HG02840 (cell line): ENCODE results near the gene ZDHHC14.
"Not testable (repeated sequence)": the region's sequence is repeated elsewhere in the genome, so short reads cannot be mapped to it uniquely, and the experiment has no call there.

Source experiments
- ATAC-seq: cut with Tn5 transposase; IDR thresholded peaks from one replicate; pipeline ENCODE4 v1.9.1; 2021; ENCODE audit warnings: mild to moderate bottlenecking, moderate library complexity, moderate number of reproducible peaks; ENCODE audit not compliant: unreplicated experiment, low FRiP score

Gene ZDHHC14

DNA sequence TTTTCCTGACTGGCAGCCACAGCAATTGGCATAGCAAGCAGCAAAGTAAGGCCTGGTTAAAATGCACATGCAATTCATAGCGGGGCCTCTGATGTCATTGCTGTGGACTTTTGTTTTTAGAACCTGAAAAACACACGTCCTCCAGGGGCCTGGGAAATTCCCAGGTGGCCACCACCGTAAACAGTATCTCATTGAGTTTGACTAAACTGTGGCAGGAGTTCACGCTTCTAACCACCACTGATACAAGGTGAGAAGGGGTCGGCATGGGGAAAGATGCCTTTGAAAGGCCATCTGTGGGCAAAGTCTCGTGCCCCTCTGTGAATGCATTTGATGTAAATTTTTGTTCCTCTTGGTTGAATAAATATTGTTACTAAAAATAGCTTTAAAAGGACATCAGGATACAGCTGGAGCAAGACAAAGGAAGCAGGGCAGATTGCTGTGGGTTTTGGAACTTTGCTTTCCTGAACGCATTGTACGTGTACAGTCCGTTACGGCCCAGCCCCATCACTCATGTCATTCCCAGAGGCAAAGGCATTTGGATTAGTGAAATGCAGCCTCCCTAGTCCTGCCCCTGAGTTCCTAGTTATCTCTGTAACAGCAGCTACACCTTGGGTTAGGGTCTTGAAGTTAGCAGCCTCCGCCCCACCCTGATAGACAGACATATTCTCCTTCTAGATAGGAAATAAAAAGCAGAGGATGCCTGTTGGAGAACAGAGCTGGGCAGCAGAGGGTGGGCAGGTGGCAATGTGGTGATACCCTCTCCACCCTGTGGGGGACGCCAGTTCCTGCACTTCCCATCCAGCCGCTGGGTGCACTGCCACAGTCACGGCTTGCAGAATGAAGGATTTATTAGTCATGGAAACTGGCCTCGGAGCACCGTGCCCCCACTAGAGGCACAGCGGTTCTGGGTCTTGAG lies 80.3 kb downstream of the ZDHHC14 start:
- peak; percentile 63 for ATAC-seq

DNA sequence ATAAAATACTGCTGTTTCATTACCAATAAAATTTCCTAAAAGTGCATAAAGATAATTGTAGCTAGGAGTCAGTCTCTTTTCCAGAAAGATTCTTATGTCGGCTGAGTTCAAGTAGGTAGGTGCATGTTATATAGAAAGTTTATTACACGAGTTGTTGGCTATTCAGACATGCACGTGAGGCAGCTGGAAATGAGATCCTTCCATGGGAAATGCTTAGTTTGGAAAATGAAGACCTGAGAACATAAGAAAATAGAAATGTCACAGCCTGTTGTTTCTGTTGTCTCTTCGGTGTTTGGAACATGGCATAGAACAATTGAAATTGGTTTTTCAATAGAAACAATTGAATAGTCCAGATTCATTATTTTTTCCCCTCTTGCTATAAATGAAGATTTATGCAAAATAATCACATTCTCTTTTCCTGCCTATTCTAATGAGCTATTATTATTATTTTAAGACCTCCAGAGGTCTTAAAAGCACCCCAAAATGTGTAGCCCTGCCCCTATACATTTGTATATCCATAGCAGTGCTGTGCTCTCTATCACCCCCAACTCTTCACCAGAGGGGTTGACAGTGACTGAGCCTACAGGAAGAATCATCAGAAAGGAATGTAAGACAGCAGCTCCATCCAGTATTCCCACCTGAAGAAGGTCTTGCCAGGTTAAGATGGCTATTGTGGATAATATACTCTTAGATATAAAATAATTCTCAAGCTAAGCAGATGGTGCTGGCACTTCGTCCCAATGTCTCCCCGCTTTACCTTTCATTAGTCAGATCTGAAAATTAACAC lies 82.2 kb downstream of the ZDHHC14 start:
- no peak for ATAC-seq

DNA sequence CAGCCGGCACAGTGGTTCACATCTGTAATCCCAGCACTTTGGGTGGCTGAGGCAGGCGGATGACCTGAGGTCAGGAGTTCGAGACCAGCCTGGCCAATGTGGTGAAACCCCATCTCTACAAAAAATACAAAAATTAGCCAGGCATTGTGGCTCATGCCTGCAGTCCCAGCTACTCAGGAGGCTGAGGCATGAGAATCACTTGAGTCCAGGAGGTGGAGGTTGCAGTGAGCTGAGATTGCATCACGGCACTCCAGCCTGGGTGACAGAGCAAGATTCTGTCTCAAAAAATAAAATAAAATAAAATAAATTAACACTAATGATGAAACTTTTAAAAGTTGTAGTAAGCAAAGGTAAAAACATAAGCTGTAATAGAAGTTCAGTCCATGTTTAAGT lies 82.7 kb downstream of the ZDHHC14 start:
- not testable (repeated sequence) for ATAC-seq

DNA sequence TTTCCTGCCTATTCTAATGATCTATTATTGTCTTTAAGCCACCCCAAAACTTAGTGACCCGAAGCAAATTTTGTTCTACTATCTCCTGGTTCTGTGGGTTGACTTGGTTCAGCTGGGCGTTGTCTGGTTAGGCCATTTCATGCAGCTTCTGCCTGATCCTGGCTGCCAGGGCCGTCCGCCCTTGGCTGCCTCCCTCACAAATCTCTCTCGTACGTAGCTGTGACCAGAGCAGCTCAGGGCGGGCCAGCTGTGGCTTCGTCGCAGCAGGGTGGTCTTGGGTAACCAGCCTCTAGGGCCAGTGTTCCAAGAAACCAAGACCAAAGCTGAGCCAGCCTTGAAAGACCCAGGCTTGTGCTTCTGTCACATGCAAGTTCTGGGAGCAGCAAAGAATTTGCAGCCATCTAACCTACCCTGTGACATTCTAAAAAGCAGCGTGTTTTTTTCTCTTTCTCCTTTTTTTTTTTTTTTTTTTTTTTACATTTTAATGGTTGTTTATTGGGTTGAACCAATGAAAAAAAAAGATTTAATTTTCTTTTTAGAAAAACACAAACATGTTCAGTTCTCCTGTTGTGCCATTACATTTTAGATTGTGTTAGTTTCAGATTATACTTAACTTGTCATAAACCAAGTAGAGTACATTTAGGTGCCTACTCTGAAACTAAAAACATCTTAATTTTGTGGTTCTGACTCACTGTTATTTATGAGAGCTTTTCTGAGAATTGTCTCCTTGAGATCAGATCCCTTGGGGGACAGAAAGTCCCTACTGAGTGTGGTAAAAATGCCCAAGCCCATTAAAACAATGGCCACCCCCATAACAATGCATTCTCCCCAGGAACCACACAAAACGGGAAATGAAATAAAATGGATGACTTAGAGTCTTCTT lies 83.9 kb downstream of the ZDHHC14 start:
- no peak for ATAC-seq

DNA sequence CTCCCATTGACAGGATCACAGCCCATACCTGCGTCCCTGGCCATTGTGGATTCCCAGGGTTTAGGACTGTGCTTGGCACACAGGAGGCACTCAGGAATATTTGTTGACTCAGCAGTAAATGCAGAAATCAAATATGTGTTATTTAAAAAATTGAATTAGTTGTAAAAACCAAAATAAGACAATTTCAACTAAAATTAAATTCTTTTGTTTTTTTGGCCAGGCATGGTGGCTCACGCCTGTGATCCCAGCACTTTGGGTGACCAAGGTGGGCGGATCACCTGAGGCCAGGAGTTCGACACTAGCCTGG lies 85.3 kb downstream of the ZDHHC14 start:
- ATAC-seq, result no peak

DNA sequence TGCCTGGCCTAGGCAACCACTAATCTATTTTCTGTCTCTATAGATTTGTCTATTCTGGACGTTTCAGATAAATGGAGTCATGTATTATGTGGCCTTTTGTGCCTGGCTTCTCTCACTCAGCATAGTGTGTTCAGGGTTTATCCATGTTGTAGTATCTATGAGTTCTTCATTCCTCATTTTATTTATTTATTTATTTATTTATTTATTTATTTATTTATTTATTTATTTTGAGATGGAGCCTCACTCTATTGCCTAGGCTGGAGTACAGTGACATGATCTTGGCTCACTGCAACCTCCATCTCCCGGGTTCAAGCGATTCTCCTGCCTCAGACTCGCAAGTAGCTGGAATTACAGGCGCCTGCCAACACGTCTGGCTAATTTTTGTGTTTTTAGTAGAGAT lies 86.3 kb downstream of the ZDHHC14 start:
- not testable (repeated sequence) for ATAC-seq

DNA sequence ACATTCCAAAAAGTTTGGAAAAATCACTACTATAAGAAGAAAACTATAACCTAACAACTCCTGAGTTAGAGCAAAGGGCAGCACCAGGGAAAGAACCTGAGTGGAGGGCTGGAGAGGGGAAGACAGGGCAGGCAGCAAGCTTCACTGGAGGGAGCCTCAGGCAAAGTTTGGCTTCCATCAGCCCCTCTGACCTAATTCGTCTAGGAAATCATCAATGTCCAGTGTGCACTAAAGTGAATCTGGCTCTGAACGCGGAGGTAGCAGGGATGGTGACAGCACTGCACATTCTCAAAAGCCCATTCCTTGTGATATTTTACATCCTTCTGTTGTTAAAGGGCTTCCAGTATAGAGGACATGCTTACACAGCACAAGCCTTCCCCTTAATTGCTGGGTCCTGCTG lies 87.1 kb downstream of the ZDHHC14 start:
- no peak for ATAC-seq

DNA sequence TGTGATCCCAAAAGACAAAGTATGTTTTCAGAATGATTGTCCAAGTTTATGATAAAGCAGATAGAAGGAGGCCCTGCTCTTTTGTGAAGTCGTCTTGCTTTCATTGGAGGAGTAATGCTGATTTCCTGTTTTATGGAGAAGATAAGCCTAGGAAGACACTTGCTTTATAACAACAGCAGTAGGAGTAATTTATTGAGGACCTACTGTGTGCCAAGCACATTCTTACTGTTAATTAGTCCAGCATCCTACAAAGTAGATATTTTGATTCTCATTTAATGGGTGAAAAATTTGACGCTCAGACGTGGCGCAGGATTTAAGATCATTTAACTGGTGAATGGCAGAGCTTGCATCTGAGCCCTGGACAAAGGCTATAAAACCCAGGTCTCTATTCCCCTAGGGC lies 87.6 kb downstream of the ZDHHC14 start:
- no peak for ATAC-seq

DNA sequence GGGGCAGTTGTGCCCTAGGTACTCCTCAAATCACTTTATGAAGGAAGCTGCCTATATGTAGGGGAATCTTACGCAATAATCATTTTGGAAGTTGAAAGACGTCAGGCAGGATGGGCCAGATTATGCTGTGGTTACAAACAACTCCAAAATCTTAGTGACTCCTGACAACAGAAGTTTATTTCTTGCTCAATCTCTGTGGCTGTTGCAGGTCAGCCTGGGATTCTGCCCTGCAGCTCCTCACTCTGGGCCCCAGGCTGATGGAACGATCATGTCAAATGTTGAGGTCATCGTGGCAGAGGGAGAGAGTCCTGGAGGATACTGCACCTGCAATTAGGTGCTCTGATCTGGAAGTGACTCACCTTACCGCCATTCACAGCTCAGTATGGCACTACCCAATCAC lies 88.4 kb downstream of the ZDHHC14 start:
- no peak for ATAC-seq

DNA sequence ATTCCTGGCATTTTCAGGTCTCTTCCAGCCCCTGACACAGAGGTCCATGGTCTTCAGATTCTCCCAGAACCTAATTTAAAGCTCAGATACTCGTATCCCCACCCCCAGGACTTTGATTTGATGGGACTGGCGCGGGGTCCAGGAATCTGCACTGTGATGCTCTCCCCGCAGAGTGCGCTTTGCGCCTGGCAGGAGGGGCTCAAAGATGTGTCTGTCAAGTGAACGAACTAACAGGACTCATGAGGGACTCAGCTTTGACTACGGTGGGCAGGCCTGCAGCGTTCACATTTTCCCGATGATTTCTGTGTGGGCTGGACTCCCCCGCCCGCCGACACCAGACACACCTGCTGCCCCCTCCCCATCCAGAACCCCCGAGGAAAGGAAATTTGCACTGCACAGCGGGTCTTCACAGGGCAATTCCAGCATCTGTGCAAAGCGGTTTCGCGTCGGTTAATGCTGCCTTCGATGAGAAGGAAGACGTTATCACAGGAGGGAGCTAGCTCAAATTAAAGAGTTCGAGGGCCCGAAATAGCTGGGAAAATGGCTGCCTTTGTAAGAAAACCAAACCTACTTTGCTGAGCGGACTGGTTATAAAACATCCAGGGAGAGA lies 90.2 kb downstream of the ZDHHC14 start:
- no peak for ATAC-seq

DNA sequence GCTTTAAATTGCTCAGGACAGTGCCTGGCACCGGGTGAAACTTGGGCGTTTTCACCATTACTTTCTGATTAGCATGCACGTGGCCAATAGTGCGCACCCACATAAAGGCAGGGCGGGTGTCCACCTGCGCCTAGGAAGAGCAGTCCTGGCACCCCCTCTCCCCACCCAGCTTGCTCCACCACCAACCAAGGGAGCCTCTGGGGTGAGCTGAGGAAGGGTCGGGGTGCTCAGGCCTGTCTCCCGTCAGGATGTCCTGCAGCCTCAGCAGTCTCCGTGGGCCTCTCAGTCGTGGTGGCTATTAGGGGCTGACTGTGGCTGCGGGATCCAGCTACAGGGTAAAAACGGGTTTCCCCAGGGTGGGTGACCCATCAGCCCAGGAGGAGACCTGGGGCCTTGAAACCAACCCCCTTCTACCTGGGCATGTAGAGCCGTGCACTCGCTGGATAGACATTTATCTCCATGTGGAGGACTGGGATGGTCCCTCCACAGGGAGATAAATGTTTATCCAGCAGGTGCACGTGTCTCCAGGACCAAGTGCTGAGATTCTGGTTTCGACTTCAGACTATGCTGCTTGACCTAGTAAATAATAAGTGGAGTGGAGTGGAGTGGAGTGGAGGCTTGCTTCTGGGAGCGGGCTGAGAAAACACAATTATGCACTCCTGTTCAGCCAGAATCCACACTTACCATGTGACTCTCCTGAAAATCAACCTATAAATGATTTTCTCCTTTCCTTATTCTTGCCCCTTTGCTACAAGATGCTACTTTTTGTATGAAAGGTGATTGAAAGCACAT lies 91.1 kb downstream of the ZDHHC14 start:
- no peak for ATAC-seq

DNA sequence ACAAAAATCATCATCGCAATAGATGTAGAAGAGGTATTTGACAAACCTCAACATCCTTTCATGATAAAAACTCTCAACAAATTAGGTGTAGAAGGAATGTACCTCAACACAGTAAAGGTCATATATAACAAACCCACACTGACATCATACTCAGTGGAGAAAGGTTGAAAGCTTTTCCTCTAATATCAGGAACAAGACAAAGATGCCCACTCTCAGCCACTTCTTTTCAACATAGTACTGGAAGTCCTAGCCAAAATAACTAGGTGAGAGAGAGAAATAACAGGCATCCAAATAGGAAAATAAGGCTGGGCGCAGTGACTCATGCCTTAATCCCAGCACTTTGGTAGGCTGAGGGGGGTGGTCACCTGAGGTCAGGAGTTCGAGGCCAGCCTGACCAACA lies 95.8 kb downstream of the ZDHHC14 start:
- ATAC-seq, result no peak

DNA sequence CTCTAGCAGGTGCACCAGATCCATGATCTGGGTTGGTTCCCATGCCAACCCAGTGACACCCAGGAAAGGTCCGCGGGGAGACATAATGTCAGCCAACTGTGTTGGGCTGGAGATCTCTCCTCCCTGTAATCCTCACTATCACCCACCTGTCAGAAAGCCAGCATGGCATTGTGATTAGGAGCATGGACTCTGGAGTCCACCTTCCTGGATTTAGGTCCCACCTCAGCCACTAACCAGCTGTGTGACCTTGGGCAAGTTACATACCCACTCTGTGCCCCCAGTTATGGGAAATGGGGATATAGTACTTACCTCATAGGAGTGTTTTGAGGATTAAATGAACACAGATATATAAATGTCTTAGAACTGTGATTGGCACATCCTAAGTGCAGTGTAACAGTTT lies 97.9 kb downstream of the ZDHHC14 start:
- ATAC-seq, result no peak

DNA sequence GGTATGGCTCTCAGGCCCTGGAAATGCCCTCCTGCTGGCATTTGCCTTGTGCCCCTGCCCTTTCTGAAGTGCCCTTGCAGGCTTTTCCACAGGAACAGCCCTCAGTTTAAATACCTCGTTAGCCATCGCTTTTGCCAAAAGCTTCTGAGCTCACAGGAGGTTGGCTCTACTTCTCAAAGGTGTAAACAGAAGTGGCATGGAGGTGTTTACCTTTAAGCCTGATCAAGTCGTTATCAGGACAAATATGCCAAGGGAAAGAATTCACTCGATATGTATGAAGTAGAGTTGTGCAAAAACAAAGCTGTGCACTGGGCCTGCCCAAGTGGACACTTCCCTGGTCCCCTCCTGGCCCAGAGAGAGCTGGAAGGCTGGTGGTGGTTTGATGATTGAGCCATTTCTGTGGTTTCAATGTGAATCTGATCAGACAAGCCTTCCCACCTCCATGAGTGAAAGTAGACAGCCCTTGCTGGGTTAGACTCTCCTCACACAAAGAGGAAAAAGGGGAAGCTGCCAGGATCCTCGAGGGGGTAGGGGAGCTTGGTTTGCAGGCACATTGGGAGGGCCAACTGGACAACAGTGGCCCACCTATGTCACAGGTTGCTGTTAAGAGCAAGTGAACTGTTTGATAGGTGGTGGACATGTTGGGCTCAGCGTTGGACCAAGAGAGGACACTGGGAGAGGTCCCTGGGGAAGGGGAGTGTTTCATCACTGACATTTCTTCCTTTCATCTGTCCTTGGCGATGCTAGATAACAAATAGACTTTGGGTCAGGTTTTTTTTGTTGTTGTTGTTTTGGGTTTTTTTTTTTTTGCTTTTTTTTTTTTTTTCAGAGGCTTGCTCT lies 98.7 kb downstream of the ZDHHC14 start:
- ATAC-seq, result no peak

DNA sequence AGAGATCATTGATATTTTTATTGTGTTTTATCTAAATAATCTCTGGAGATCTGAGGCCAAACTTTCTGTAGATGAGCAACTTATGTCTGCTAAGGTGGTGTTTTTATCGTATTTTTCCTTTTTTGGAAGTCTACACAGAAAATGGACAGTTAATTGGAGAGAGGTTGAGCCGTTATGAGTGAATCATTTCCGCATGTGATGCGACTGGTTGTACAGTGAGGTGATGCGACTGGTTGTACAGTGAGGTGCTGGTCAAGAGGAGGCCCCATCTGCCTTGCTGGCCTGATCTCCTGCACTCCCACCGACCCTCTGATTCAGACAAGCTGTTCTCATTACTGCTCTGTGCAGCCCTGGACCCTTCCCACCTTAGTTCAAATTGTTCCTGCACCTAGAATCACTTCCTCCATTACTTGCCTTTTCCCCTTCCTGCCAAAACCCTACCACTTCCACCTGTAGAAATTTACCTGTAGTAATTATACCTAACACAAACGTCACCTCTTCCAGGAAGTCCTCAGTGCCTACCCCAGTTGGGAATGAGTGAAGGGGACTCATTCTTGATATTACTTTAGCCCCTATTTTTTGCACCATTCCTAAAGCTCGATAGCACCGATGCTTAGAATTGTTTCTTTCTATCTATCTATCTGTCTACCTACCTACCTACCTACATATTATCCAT lies 100.3 kb downstream of the ZDHHC14 start:
- no peak for ATAC-seq

DNA sequence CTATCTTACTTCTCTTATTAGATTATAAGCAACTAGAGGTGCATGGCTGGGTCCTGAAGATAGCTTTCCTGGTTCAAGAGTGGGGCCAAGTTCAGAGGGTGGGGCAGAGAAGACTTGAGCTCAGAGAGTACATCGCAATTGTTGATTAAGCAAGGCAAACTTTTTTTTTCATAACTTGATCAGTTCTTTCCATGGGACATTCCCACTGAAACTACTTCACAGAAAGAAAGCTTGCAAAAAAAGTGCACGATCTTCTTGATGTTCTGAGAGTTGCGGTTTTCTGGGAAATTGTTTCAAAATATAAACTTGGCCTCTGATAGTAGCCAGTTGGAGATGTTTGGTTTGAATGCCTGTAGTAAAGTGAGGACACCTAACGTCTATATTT lies 100.9 kb downstream of the ZDHHC14 start:
- no peak for ATAC-seq

DNA sequence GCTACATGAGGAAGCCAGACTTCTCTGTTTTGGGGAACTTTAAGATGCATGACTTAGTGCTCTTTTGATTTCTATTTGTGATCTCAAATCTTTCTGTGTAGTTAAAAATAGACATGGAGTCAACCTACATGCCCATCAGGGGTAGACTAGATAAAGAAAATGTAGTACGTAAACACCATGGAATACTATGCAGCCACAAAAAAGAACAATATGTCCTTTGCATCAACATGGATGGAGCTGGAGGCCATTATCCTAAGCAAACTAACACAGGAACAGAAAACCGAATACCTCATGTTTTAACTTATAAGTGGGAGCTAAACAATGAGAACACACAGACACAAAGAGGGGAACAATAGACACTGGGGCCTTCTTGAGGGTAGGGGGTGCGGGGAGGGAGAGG lies 102.8 kb downstream of the ZDHHC14 start:
- ATAC-seq, result no peak

DNA sequence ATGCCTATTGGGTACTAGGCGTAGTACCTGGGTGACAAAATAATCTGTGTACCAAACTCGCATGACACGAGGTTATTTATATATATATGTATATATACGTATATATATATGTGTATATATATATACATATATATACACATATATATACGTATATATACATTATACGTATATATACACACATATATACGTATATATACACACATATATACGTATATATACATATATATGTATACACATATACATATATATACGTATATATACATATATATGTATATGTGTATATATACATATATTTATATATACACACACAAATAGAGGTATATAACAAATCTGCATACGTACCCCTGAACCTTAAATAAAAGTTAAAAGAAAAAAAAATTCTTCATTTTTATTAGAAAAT lies 103.2 kb downstream of the ZDHHC14 start:
- no peak for ATAC-seq
